Right lobe of liver (tissue), 6 donors: Measurements from ENCODE around the gene PDE6H. TPM values are rescaled to one million over a fixed set of nuclear protein-coding genes. Genes with fewer than 3 reads are reported as not detected.

Experiments
- ATAC-seq, 4 donors: fragments of 200-7000 bp; cut with Tn5 transposase; one replicate each; pipeline ENCODE4 v1.9.1; 2020; ENCODE audit warnings: mild to moderate bottlenecking in 4 of 4, moderate library complexity in 4 of 4
- DNase-seq, 3 donors: peaks; one replicate each; pipeline ENCODE4 v3.0.0-alpha.2; 2020
- H3K27ac ChIP-seq, 3 donors: fragments of 200-600 bp; one replicate each; pipeline ENCODE4 v1.8.0; 2022
- H3K27me3 ChIP-seq, 2 donors: fragments of 200-600 bp; one replicate each; pipeline ENCODE4 v1.8.0; 2022
- H3K36me3 ChIP-seq, 4 donors: fragments of 200-600 bp; sonication (generic) in 1 of 4; one replicate each; pipeline versions ENCODE4 v1.5.1 to v1.8.0; 2017 to 2022; ENCODE audit warnings: control low read depth in 1 of 4
- H3K4me1 ChIP-seq, 4 donors: fragments of 200-600 bp; sonication (generic) in 1 of 4; one replicate each; pipeline versions ENCODE4 v1.5.1 to v1.8.0; 2017 to 2022; ENCODE audit warnings: control low read depth in 1 of 4
- H3K4me3 ChIP-seq, 3 donors: fragments of 200-600 bp; one replicate each; pipeline ENCODE4 v1.8.0; 2022
- H3K9me3 ChIP-seq, 4 donors: fragments of 200-600 bp; sonication (generic) in 1 of 4; one replicate each; pipeline versions ENCODE4 v1.5.1 to v1.8.0; 2017 to 2022; ENCODE audit warnings: control low read depth in 1 of 4
- CTCF ChIP-seq, 4 donors: fragments of 200-600 bp in 3 of 4; fragments of 450-650 bp in 1 of 4; IDR thresholded peaks; one replicate each; pipeline versions ENCODE4 v1.5.1 to v1.8.0; 2016 to 2022; ENCODE audit warnings: antibody characterized with exemption in 4 of 4, mild to moderate bottlenecking in 2 of 4
- POLR2A ChIP-seq: fragments of 450-650 bp; IDR thresholded peaks from one replicate; pipeline ENCODE4 v1.6.1; 2017; ENCODE audit warnings: antibody characterized with exemption, mild to moderate bottlenecking
- WGBS: methylation state at CpG from one replicate; pipeline ENCODE4 v1.1.6; 2018; ENCODE audit warnings: low coverage, low lambda C conversion rate; ENCODE audit not compliant: insufficient coverage; ENCODE audit errors: missing lambda C conversion rate; 5-methylcytosine and 5-hydroxymethylcytosine counted together
- intact Hi-C, 2 donors: fragments of 100-400 bp; cut with DNase I; formaldehyde crosslinking; loops; one replicate each; pipeline versions ENCODE4 v1.11.2 to v1.14.1; 2022
- total RNA-seq, 6 experiments: library from RNA; depleted of rRNA in 2 of 6; stranded (reverse); fragments of >200 nt in 2 of 6; fragmentation: NEBNext Ultra II Directional in 3 of 6; extraction: Animal tissue kit (Norgen Biotek cat#: 25700) in 3 of 6; gene quantifications; one replicate each; pipeline versions ENCODE4 v1.1.0 to v1.2.4, GENCODE V29; 2016 to 2023
- donor health status: DM: no; HTN: yes; CAD: no.
- donor health status: DM: no; HTN: no; CAD: no.
- donor health status: DM: no; HTN: no; CAD: no.
- donor health status: DM: no; HTN: yes; CAD: no.
- donor health status: DM: no; HTN: yes; CAD: no.

Gene PDE6H
- total RNA-seq, 6 experiments from 2014 or later: not detected

GRCh38 chr12:14950982-14951746 is 21.7 kb upstream of the PDE6H start:
- DNase-seq: no peak

GRCh38 chr12:14951851-14952250 is 21.0 kb upstream of the PDE6H start:
- intact Hi-C loops: no loop called here
- no peaks in the 10 kb centered on the region for H3K9me3 ChIP-seq
- 14% methylated on average over 1 of the region's 1 CpG for WGBS
- no peak for ATAC-seq
- H3K4me3 ChIP-seq: no peak overlapping the region
- H3K4me1 ChIP-seq: no peaks in the 10 kb centered on the region
- no peaks in the 10 kb centered on the region for H3K27me3 ChIP-seq
- DNase-seq: no peak
- no peak for TF ChIP-seq POLR2A
- no peak for TF ChIP-seq CTCF (IDR thresholded peaks at IDR 0.05)
- H3K36me3 ChIP-seq: peaks cover 0 to 17% (median 2%) of the 10 kb centered on the region in 4 donors
- peak overlapping the region in 2 of 3 donors; percentile 21 to 40 for H3K27ac ChIP-seq

More at GRCh38 chr12:14950982-14951746, 21.7 kb upstream of the PDE6H start:
- peaks cover 0 to 18% (median 2%) of the 10 kb centered on the region in 4 donors for H3K36me3 ChIP-seq
- peak overlapping the region in 2 of 3 donors; percentile 15 to 40 for H3K27ac ChIP-seq
- no peaks in the 10 kb centered on the region for H3K4me1 ChIP-seq
- H3K9me3 ChIP-seq: no peaks in the 10 kb centered on the region
- TF ChIP-seq CTCF (IDR thresholded peaks at IDR 0.05): no peak
- no peak for TF ChIP-seq POLR2A
- H3K27me3 ChIP-seq: no peaks in the 10 kb centered on the region
- intact Hi-C loops: no loop called here
- H3K4me3 ChIP-seq: no peak overlapping the region
- no peak for ATAC-seq
- 47% methylated on average over 6 of the region's 6 CpGs for WGBS

DNA sequence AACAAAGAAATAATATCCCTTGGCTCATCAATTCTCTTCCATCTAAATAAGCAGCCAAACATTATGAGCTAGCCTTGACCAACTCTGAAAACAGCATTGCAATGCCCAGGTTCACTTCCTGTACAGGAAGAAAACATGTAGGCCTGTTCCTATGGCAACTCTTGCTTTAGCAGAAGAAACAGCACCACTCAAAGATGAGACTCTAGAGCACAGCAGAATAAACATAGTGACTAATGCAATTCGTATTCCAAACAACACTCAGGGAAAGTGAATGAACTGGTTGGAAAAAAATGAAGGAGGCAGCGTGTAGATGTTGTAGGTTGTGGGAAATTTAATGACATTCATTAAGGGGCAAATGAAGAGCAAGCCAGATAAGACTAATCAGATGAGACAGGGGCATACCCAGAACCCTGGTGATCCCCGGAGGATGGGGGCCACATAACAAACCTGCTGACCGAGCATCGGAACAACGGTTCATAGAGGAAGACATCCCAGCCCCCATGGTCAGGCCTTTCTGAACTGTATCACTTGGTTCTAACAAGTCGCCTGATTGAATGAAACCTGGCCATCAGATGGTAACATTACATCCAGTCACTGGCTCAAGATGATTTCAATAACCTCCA is 20.4 kb upstream of the PDE6H start:
- peaks cover 0 to 11% (median 2%) of the 10 kb centered on the region in 4 donors for H3K36me3 ChIP-seq
- no peaks in the 10 kb centered on the region for H3K27me3 ChIP-seq
- TF ChIP-seq CTCF (IDR thresholded peaks at IDR 0.05): no peak
- TF ChIP-seq POLR2A: no peak
- peak overlapping the region; percentile 21 to 53 (median 45) for H3K27ac ChIP-seq
- H3K4me3 ChIP-seq: no peak overlapping the region
- H3K4me1 ChIP-seq: no peaks in the 10 kb centered on the region
- WGBS: 48% methylated on average over 4 of the region's 7 CpGs
- DNase-seq (no peak), ATAC-seq (peak; percentile 72 to 81 (median 76))
- H3K9me3 ChIP-seq: no peaks in the 10 kb centered on the region
- intact Hi-C loops: no loop called here

GRCh38 chr12:14953752-14954151 is 19.1 kb upstream of the PDE6H start:
- 33% methylated on average over 1 of the region's 1 CpG for WGBS
- intact Hi-C loops: no loop called here
- Histone ChIP-seq H3K4me1 (no peaks in the 10 kb centered on the region), H3K4me3 (no peak overlapping the region), H3K36me3 (peaks cover 0 to 8% (median 2%) of the 10 kb centered on the region in 4 donors), H3K9me3 (no peaks in the 10 kb centered on the region), H3K27ac (no peak overlapping the region), H3K27me3 (no peaks in the 10 kb centered on the region)
- DNase-seq: no peak
- no peak for ATAC-seq
- TF ChIP-seq CTCF (IDR thresholded peaks at IDR 0.05) (no peak), POLR2A (no peak)
